HT1080 (cell line): ENCODE results near the gene CIDEB. TPM values are rescaled to one million over a fixed set of nuclear protein-coding genes. Genes with fewer than 3 reads are reported as not detected.

ENCODE experiments used
- DNase-seq: peaks from one replicate; pipeline ENCODE4 v3.0.0-alpha.2; 2015; ENCODE audit warnings: low read depth
- total RNA-seq: library from RNA; depleted of rRNA; stranded (reverse); fragments of >200 nt; shearing (Covaris generic); gene quantifications from 2 replicates; pipeline ENCODE4 v1.2.3, GENCODE V29; 2014

Gene CIDEB
- total RNA-seq, 1 experiment from 2014 or later = 0.10 TPM

DNA sequence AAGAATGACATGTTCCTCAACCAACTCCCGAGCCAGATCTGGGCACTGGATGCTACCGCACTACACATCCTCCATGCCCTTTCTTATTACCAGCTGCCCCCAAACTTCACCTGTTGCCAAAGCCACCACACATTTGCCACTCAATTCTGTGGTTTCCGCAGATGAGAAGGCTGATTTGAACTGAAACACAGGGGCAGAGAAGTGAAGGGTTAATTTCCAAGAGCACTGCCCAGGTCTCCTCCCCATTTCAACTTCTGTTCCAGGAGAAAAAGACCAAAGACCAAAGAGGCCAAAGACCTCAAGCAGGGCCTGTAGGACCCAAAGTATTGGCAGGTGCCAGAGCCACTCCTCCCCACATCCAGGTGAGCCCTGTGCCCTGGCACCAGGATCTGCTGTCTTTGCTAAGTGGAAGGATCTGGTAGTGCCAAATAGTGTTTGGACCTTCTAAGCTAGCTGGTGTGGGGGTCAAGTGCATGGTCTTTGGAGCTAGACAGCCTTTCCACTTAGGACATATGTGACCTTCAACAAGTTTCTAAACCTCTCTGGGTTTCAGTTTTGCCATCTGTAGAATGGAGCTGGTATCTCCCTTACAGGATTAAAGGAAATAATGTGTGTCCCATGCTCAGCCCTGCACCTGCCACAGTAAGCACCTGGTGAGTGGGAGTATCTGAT, 16.2 kb downstream of the CIDEB start:
- DNase-seq = no peak

DNA sequence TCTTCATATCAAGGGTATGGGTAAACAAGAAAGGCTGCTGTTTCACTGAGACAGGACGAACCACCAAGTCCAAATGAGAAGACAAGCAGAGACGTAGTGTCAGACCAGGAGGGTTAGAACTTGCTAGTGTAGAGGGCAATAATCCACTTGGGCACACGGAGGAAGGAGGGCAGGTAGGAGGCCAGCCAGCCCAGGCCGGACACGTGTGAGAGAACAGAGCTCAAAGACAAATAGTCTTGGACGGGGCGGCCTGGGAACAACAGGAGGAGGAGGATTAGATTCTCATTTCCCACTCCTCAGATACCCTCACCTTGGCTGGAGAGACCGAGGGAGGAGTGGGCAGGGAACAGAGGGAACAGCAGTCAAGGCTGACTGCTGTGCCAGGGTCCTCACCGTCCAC, 17.0 kb downstream of the CIDEB start:
- DNase-seq = no peak

DNA sequence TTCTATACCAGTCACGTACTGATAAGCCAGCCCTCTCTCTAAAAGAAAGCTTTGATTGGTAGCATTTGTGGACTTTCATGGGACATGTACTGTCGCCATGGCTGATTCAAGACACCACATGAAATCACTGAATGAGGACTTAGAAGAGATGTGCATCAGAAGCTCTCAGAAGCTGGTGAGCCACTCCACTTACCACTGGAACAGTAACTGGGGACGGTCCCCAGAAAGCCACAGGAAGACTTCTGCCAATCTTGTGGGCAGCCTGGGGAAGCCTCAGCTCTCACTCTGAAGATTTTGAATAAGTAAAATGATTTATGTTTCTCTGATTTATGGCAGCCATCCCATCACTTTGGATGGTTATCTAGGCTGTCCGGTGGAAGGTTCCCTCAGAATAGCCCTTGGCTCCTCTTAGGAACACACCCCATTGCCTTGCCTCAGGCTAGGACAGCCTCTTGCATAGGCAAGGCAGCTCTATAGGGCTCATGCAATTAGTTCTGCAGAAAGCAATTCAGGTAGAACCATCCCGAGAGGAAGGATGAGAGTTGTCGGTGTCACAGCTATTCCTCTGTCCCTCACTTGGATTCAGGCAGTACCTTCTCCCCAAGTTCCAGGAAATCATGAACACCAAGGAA, 18.0 kb downstream of the CIDEB start:
- DNase-seq = no peak

DNA sequence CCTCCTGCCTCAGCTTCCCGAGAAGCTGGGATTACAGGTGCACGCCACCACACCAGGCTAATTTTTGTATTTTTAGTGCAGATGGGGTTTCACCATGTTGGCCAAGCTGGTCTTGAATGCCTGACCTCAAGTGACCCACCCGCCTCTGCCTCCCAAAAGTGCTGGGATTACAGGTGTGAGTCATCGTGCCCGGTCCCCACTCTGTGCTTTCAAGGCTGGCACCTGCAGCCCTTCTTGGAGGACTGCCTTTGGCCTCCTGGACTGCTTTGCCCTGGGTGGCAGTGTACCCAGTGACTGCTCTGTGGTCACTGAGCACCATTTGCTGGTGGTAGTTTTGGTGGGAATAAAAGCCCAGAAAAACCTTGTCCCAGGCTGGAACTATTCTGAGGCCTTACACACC, 20.8 kb downstream of the CIDEB start:
- no peak for DNase-seq

DNA sequence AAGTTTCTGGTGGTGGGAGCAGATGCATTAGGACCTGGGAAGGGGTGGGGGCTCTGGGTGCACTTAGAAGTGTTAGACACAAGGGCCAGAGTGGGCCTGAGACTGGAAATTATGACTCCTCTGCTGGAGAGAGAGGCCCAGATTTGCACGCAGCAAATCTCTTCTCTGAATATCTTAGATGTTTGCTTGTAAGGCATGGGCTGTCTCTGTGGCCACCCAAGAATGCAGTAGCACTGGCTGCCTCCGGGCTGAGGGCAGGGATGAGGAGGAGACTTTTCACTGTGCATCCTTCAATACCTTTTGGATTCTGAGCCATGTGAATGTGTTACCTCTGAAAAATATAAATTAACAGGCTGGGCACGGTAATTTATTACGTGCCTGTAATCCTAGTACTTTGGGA, 22.4 kb downstream of the CIDEB start:
- DNase-seq = no peak

DNA sequence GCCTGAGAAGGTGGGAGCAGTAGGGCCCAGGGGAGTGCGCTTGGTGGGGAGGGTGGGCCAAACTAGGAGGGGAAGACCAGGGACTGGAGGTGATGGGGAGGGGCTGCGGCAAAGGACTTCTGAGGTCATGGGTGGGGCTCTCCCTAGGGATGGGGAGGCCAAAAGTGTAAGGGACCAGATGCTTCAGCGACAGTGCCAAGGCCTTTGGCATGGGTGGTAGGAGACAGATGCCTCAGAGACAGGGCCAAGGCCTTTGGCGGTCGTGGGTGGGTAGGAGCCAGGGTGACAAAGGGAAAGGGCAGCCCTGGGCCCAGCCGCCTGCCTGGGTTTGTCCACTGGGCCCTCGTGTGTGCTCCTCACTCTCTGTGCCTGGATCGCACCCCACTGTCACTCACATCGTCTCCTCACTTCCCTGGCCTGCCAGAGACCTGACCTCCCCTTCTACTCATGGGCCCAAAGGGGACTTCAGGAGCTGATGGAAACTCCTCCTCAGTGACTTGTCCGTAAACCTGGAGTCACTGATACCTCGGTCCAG, 23.2 kb downstream of the CIDEB start:
- no peak for DNase-seq

DNA sequence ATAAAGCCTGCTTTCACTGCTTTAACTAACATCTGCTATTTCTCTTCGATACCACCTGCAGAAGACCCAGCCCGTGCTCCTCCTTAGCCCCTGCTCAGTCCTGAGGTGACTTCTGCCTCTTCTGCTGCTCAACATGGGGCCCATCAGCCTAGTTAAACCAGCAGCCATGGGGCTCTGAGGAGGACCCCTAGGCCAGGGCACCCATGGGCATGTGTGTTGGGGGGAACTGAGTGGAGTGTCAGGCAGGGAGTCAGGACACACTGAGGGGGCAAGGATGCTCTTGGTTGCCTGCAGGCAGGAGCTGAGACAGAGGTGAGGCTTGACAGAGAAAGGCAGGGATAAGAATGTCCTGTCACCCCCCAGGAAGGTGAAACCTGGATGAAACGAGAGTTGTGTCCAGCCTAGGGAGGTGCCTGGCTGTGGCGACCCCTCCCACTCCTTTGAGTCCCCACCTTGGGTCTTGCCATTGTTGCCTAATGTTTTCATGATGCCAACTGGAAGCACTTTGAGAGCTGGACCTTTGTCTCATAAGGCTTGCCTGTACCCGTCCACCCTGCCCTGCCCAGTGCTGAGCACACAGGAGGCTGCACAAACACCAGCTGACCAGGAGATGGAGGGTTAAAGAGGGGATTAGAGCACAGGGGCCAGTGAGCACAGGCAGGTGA, 23.8 kb downstream of the CIDEB start:
- DNase-seq = no peak

DNA sequence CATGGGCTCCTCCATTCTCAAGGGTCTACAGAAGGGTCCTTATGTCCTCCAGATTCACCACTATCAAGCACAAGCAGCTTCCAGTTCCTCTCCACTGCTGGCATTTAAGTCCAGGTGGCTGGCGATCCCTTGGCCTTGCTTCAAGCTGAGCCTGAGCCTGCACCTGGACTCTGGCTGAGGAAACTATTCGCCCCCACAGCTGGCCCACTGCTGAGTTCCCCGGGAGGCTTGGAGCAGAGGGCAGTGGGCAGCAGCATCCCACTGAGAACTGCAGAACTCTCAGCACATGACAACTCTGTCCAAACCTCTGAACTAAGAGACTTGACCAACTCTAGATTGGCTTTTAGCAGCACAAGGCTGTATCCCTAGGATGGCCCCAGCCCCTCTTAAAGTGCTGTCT, 25.0 kb downstream of the CIDEB start:
- no peak for DNase-seq

DNA sequence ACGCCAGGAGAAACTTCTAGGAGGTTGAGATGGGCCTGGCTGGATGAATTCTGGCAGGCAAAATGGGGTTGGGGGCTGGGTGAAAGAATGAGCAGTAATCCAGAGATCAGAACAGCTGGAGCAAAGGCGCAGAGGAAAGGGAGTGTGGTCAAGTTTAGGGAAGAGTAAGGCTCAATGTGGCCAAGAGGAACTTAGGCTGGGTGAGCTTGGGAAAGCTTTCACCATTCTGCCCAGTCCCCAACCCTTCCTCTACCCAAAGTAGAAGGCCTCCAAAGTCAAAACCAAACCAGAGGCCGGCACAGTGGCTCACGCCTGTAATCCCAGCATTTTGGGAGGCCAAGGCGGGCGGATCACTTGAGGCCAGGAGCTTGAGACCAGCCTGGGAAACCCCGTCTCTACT, 26.1 kb downstream of the CIDEB start:
- no peak for DNase-seq

DNA sequence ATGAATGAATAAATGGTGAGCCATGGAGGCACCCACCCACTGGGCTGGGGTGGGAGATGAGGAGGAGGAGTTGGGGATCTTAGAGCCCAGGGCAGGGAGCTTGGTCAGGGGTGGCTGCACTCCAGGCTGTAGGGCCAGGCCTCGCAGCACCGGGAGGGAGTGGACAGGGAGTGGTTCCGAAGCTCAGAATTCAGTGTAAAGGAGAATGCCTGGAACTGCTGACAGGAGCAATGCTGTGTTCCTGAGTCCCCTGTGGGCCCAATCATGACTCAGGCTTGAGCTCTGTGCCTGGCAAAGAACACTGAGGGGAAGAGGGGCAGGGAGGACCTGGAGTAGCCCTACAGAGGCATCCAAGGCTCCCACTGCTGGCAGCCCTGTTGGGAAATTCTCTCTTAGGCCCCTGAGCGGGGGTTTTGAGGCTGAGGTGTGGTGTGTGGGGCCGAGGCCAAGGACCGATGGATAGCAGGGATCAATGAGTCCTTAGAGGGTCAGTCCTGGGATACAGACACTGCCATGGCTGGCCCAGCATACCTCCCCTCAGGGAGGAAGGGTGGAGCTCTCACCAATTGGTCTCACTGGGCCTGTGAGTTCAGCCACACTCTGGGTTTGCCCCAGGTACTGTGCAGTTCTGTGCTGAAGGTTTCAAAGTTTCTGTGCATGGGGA, 26.8 kb downstream of the CIDEB start:
- no peak for DNase-seq

DNA sequence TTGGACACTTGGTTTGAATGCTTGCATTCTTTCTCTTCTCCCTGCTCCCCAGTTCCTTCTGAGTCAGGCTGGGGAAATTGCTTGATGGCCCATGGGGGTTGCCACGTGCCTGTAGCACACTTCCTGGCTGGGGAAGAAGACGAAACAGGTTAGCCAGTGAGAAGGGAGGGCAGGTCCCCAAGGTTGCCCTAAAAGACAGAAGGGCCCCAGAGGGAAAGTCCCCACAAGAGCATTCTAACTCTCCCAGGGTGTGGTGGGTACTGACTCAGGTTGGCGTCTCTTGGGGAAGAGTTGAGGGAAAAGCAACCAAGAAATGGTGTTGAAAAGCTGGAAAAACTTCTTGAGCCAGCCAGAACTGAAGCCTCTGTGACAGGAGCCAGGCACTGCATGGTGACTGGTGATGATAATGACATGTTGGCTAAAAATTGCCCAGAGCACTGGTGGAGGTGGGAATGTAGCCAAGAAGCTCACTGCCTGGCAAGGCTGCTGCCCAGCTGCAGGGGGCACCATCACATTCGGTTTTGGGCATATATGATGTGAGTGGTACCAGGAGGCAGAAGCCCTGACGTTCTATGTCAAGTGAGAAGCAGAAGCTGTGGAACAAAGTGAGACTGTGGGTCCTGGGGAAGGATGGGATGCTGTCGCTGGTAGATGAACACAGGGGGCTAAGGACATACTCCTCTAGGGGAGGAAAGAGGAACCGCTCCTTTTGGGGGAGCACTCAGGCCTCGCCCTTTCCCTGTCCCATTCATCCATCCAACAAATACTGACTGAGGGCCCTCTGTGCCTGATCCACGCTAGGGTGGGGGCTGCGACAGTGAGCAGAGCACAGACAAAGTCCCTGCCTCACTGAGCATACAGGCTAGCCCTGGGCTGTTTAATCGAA, 28.2 kb downstream of the CIDEB start:
- peak; percentile 34 for DNase-seq

DNA sequence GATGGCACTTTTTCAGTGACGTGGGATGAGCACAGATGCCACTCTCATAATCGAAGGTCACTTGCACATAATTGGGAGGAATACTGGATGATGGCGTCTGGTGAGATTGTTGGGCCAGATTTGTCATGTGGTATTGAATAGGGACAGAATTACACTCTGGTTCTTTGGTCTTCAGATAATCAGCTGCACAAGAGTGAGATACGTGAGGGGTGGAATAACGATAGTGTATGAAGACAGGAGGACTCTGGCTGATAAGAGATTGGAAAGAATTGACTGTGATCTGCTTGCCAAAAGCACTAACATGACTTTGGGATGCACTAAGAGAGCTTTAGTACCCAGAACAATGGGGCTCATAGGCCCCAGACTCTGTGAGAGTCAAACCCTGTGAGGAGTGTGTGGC, 29.4 kb downstream of the CIDEB start:
- no peak for DNase-seq

DNA sequence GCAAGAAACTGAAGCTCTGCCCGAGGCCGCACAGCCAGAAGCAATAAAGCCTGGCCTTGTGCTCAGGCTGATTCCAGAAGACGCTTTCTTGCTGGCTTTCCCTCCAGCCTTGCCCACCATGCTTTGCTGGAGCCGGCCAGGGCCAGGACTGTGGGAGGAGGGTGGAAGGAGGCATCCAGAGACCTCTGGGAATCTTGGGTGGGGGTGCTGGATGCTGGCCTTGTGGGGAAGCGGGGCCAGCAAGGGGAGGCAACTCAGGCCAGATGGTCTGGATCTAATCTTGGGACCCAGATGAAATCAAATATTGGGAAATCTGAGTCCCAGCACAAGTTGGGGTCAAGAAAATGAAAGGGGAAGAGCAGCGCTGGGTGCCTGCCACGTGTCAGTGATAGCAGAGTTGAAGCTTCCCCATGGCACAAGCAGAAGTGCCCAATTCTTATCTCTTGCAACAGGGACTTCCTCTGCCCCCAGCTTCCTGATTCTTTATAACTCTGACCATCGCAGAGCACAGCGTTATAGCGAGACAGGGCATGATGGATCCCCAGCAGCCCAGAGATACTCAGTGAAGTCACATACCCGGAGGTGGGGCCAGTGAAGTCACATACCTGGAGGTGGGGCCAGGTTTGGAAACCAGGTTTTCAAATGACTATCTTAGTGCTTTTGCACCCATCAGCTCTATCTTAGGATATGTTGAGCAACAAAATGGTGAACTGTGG, 30.0 kb downstream of the CIDEB start:
- no peak for DNase-seq

DNA sequence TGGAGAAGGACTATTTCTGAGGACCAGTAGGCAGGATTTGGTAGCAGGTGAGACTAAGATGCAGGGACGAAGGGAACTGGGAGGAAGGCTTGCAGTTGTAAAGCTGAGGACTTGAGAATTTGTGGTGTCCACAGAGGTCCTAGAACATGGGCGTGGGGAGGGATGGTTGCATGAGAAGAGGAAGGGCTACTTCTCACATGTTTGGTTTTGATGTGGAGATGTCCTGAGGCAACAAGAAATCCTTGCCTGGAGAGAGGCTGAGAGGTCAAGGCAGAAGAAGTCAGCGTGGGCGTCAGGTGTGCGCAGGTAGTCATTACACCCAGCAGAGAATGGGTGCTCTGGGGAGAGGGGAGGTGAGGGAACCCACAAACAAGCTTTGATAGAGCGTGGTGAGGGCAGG, 30.7 kb downstream of the CIDEB start:
- DNase-seq = no peak

DNA sequence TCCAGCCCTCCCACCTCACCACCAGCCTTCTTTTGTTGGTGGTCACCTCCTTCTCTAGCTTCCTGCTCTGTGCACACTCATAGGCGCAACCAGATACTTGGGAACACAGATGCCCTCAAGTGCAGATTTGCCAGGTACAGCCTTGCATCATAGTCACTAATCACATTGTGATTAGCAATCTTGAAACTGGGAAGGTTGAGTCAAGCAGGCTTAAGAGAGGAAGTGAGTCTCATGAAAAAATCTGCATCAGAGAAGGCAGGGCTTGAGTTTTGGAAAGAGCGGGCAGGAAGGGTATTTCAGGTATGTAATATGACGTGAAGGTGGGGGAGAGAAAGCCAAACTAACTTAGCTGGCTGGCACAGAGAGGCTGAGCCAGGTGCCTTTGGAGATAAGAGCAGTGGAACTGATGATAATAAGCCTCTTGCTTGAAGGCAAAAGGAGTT, 33.7 kb downstream of the CIDEB start:
- peak; percentile 52 for DNase-seq

DNA sequence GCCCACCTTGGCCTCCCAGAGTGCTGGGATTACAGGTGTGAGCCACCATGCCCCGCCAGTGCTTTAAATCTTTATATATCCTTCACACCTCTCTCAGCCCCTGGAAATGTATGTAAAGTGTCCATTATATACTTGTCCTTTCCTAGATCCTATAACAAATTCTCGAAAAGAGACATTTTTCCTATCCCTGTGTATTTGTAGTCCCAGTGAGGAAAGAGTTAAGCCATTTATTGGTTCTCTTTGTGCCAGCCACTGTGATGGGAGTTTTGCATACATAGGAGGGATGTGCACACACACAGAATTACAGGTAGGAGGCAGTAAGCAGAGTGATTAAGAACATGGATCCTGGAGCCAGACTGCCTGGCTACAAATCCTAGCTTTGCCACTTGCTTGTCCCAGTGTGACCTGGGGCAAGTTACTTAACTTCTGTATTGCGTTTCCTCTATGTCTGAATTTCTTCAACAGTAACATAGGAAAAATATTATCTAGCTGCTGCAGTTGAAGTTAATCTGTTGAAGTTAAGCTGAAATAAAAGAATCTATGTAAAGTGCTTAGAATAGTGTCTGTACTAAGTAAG, 34.3 kb downstream of the CIDEB start:
- DNase-seq = no peak

DNA sequence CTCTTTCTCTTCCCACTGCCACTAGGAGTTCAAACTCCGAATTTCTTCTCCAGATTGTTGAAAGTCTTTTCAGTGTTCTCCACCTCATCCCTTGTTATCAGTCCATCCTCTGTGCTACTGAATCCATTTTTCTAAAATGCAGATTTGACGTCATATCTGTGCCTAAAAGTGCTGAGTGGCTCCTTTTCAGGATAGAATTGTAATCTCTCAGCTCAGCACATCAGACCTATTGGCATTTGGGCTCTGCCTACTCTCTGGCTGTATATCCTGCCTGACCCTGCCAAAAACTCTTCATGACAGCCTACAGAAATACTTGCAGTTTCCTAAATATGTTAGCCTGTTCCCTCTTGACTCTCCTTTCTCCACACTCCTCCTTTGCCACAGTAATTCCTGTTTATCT, 35.3 kb downstream of the CIDEB start:
- no peak for DNase-seq

DNA sequence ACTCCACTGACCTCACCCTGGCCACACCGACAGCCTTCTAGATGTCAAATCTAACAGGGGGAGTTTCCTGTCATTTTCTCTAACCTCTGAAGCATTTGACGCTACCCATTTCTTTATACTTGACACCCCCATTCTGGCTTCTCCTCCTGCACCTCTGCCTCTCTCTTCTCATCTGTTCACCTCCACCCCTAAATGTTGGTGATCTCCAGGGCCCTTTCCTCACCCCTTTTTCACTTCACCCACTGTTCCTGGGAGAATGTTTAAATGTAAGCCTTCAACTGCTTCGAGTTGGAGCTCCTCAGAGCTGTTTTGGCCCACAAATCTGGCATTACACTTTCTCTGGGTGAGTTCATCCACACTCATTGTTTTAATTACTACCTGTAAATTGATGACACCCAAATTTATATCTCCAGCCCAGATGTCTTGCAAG, 35.9 kb downstream of the CIDEB start:
- no peak for DNase-seq

DNA sequence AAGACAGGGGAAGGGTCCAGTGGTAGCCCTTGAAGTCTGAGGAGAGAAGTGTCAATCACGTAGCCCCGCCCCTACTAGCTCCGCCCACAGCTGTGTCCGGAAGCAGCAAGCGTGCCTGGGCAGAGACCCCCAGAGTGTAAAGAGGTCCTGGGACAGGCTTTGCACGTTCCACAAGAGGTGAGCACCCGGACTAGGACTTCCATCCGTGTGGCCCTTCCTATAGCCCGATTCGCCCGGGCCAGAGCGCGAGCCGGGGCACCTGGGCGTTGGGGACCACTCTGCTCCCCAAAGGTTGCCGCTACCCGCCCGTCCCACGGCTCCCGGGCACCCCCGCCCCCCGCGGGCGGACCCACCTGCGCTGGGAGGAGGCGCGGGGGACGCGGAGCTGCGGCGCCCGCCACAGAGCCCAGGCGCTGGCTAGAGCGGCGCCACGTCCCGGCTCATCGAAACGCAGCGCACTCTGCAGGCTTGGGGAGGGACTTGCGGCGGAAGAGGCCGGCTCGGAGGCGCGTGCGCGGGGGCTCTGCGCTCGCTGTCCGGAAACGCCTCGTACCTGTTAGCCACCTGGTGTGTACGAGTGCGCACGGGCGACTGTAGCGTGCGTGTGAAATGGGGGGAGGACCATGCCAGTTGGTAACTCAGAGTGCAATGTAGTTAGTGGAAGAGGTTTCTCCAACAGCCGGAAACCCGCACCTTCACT, 36.5 kb downstream of the CIDEB start, which contains the start of gene RABGGTA:
Gene RABGGTA, minus strand, starts transcription at position 464 of the 700 bp plus-strand sequence. CDS start 482 bp downstream, outside the sequence.
- DNase-seq = peak; percentile 85
